K562 (cell line): ENCODE measurements around the gene PRICKLE4. TPM values are rescaled to one million over a fixed set of nuclear protein-coding genes. Genes with fewer than 3 reads are reported as not detected.

Experiments used
- ATAC-seq: fragments of 200-7000 bp; cut with Tn5 transposase; 3 replicates; pipeline ENCODE4 v1.9.1; 2020; ENCODE audit warnings: moderate library complexity
- BruUV-seq: library from RNA; stranded (reverse); fragments of 400-500 nt; replicated peaks from 2 replicates; lab custom pipeline; 2021; lab: Mats Ljungman, UMichigan
- CTCF ChIA-PET: fragments of 300-600 bp; formaldehyde crosslinking; extraction: SDS; loops from one replicate; lab custom pipeline; 2021; ENCODE audit warnings: low intra/inter-chr PET ratio; lab: Yijun Ruan, JAX
- POLR2A ChIA-PET: fragments of 300-600, 350-650 bp; sonication (Branson Sonifier 250); formaldehyde crosslinking; extraction: SDS; loops from one replicate; lab custom pipeline; 2021; ENCODE audit warnings: antibody characterized with exemption, inconsistent platforms; lab: Yijun Ruan, JAX
- DNase-seq, 4 experiments: peaks; one replicate each; pipeline versions ENCODE4 v3.0.0 to v3.0.0-alpha.2; 2011 to 2018; ENCODE audit warnings: low spot score in 3 of 4, mixed read lengths in 3 of 4; ENCODE audit errors: extremely low read depth in 1 of 4
- FAIRE-seq: peaks from 2 replicates; lab custom pipeline; 2011; peaks lifted over from hg19 to GRCh38; lab: Jason Lieb, UNC
- H2AFZ ChIP-seq: 2 replicates; pipeline ENCODE4 v1.6.0; 2011; ENCODE audit warnings: low read depth, low read length, control low read depth, inconsistent platforms
- H3K27ac ChIP-seq: fragments of 200-600 bp; 3 replicates; pipeline ENCODE4 v1.8.0; 2011; ENCODE audit warnings: low read depth, mild to moderate bottlenecking, control low read depth, inconsistent platforms, low read length, moderate library complexity, mixed read lengths; ENCODE audit errors: extremely low read depth
- H3K27me3 ChIP-seq, 2 experiments: fragments of 300-600 bp in 1 of 2; 2 replicates in 1 of 2; 3 replicates in 1 of 2; pipeline versions ENCODE4 v1.6.0 to v1.8.0; 2011; ENCODE audit warnings: inconsistent platforms in 2 of 2, low read length in 2 of 2, mild to moderate bottlenecking in 1 of 2, mixed read lengths in 1 of 2, moderate library complexity in 1 of 2; ENCODE audit not compliant: control insufficient read depth in 2 of 2, insufficient read depth in 2 of 2
- H3K36me3 ChIP-seq: fragments of 300-600 bp; 3 replicates; pipeline ENCODE4 v1.8.0; 2011; ENCODE audit warnings: mild to moderate bottlenecking, low read length, inconsistent platforms; ENCODE audit not compliant: control insufficient read depth, insufficient read depth
- H3K4me1 ChIP-seq, 2 experiments: fragments of 200-600 bp in 1 of 2; replicated peaks in 1 of 2; 2 replicates in 1 of 2; 3 replicates in 1 of 2; pipeline versions ENCODE4 v1.5.1 to v1.8.0; 2011; ENCODE audit warnings: inconsistent platforms in 2 of 2, low read length in 2 of 2, mild to moderate bottlenecking in 1 of 2, mixed read lengths in 1 of 2, moderate library complexity in 1 of 2; ENCODE audit not compliant: control insufficient read depth in 2 of 2, insufficient read depth in 2 of 2
- H3K4me2 ChIP-seq: 2 replicates; pipeline ENCODE4 v1.6.1; 2011; ENCODE audit warnings: low read length, control low read depth, inconsistent platforms, mixed read lengths; ENCODE audit not compliant: insufficient read depth
- H3K4me3 ChIP-seq: fragments of 200-600 bp; sonication (generic), shearing (Covaris generic); 2 replicates; pipeline ENCODE4 v1.5.1; 2016; ENCODE audit warnings: control low read depth, inconsistent platforms
- H3K79me2 ChIP-seq: fragments of 200-600 bp; 3 replicates; pipeline ENCODE4 v1.8.0; 2011; ENCODE audit warnings: low read length, inconsistent platforms; ENCODE audit not compliant: control insufficient read depth, insufficient read depth
- H3K9ac ChIP-seq, 2 experiments: 2 replicates each; pipeline versions ENCODE4 v1.6.0 to v1.6.1; 2011; ENCODE audit warnings: low read depth in 2 of 2, low read length in 2 of 2, control low read depth in 1 of 2, inconsistent platforms in 1 of 2, mild to moderate bottlenecking in 1 of 2, mixed read lengths in 1 of 2; ENCODE audit not compliant: insufficient read depth in 1 of 2
- H3K9me1 ChIP-seq: one replicate; pipeline ENCODE4 v1.6.0; 2011; ENCODE audit warnings: inconsistent platforms, mild to moderate bottlenecking, low read length, moderate library complexity; ENCODE audit not compliant: control insufficient read depth, insufficient read depth
- H3K9me3 ChIP-seq: replicated peaks from 2 replicates; pipeline ENCODE4 v1.5.1; 2011; ENCODE audit warnings: low read depth, low read length, inconsistent platforms; ENCODE audit not compliant: control insufficient read depth, insufficient read depth
- H4K20me1 ChIP-seq: replicated peaks from 2 replicates; pipeline ENCODE4 v1.6.1; 2011; ENCODE audit warnings: low read length, inconsistent platforms, mixed read lengths; ENCODE audit not compliant: control insufficient read depth, insufficient read depth
- ATF3 ChIP-seq, 2 experiments: fragments of 450-650 bp in 1 of 2; sonication (generic) in 1 of 2; formaldehyde crosslinking in 1 of 2; IDR thresholded peaks in 1 of 2; conservative IDR thresholded peaks in 1 of 2; 2 replicates each; pipeline versions ENCODE4 v1.6.1 to v1.8.1; 2016 to 2023; ENCODE audit warnings: mild to moderate bottlenecking in 2 of 2, moderate library complexity in 2 of 2, inconsistent platforms in 1 of 2, missing genetic modification reagents in 1 of 2
- FOXA3 ChIP-seq, 2 experiments: fragments of 450-650 bp in 1 of 2; sonication (generic) in 1 of 2; formaldehyde crosslinking; IDR thresholded peaks in 1 of 2; conservative IDR thresholded peaks in 1 of 2; 2 replicates each; pipeline versions ENCODE4 v1.4.0 to v1.8.0; 2020 to 2022; ENCODE audit warnings: mild to moderate bottlenecking in 2 of 2, missing genetic modification reagents in 1 of 2
- TFE3 ChIP-seq: fragments of 450-650 bp; formaldehyde crosslinking; IDR thresholded peaks from 2 replicates; pipeline ENCODE4 v1.4.0; 2020; ENCODE audit warnings: mild to moderate bottlenecking, mixed read lengths
- ZBTB1 ChIP-seq: sonication (generic); formaldehyde crosslinking; IDR thresholded peaks from 2 replicates; pipeline ENCODE4 v1.8.1; 2023; ENCODE audit warnings: missing genetic modification reagents, low read depth, mild to moderate bottlenecking, borderline replicate concordance
- ZNF184 ChIP-seq: sonication (generic); formaldehyde crosslinking; IDR thresholded peaks from 2 replicates; pipeline ENCODE4 v1.5.0; 2020; ENCODE audit warnings: missing genetic modification reagents
- ZNF408 ChIP-seq: fragments of 250-450 bp; sonication (Bioruptor Pico); IDR thresholded peaks from 2 replicates; pipeline ENCODE4 v1.4.0; 2020; ENCODE audit warnings: low read depth, mild to moderate bottlenecking, moderate library complexity
- ZNF589 ChIP-seq: fragments of 200-800 bp; sonication (Bioruptor generic); IDR thresholded peaks from 2 replicates; pipeline ENCODE4 v1.6.1; 2016; ENCODE audit warnings: low read depth, missing genetic modification characterization, missing compliant biosample characterization
- ZNF699 ChIP-seq: fragments of 250-450 bp; sonication (Bioruptor Pico); IDR thresholded peaks from 2 replicates; pipeline ENCODE4 v1.8.0; 2021; ENCODE audit warnings: mild to moderate bottlenecking, moderate library complexity; ENCODE audit not compliant: insufficient replicate concordance
- ZNF764 ChIP-seq: fragments of 250-450 bp; sonication (Bioruptor Pico); IDR thresholded peaks from 2 replicates; pipeline ENCODE4 v1.4.0; 2020; ENCODE audit warnings: low read depth, mild to moderate bottlenecking, moderate library complexity
- WGBS: fragments of 100-300 bp; shearing (Covaris generic); methylation state at CpG from one replicate; pipeline ENCODE4 v1.1.6; 2016; ENCODE audit warnings: low coverage, mixed read lengths; ENCODE audit not compliant: insufficient coverage; ENCODE audit errors: missing lambda C conversion rate; 5-methylcytosine and 5-hydroxymethylcytosine counted together
- in situ Hi-C: fragments of 300-500 bp; cut with MboI; formaldehyde crosslinking; loops from 4 replicates; pipeline ENCODE4 v1.15.0; 2018; ENCODE audit warnings: inconsistent platforms, mixed read lengths
- intact Hi-C: fragments of 100-400 bp; cut with micrococcal nuclease; formaldehyde crosslinking; loops from 2 replicates; pipeline ENCODE4 v1.14.2; 2022
- polyA plus RNA-seq, 8 experiments: library from polyadenylated mRNA; depleted of rRNA in 4 of 8; stranded (reverse) in 5 of 8; unstranded in 3 of 8; fragments of >200 nt; fragmentation: Nextera tagmentation in 2 of 8; fragmentation: Illumina TruSeq in 1 of 8; extraction: Ambion mirVana in 2 of 8; extraction: Trizol in 1 of 8; gene quantifications; 2 replicates each; pipeline versions ENCODE4 v1.2.1 to v1.2.3, GENCODE V29; 2011 to 2014; ENCODE audit warnings: inconsistent platforms in 1 of 8, missing spikeins in 1 of 8
- total RNA-seq, 7 experiments: library from RNA; depleted of rRNA in 6 of 7; stranded (reverse); fragments of >200 nt in 6 of 7; fragmentation: Illumina TruSeq in 2 of 7; extraction: Trizol in 2 of 7; gene quantifications; 2 replicates each; pipeline versions ENCODE4 v1.2.1 to v1.2.3, GENCODE V29; 2011 to 2021; ENCODE audit warnings: low replicate concordance in 1 of 7

The PRICKLE4 gene
- total and polyA plus RNA-seq, 9 of the 15 experiments (the other 6 are each of a cell fraction or from before 2014, with no cell fraction given), result 0.20 to 0.32 (median 0.27) TPM; not detected in 6

GRCh38 chr6:41826343-41827022 lies 45.9 kb downstream of the PRICKLE4 start (continued):
- no peak for TF ChIP-seq ZNF184 (CRISPR knock-in tag)
- TF ChIP-seq ZNF589, result no peak
- no peak for TF ChIP-seq ZBTB1 (CRISPR knock-in tag)
- TF ChIP-seq ZNF408 (CRISPR knock-in tag), result no peak
- TF ChIP-seq TFE3 (CRISPR knock-in tag), result peak; percentile 34
- peak; percentile 62 for TF ChIP-seq ATF3 (IDR thresholded peaks at IDR 0.05)
- TF ChIP-seq ATF3 (CRISPR knock-in tag; conservative IDR thresholded peaks at IDR 0.05), result no peak

GRCh38 chr6:41832263-41832662 lies 51.7 kb downstream of the PRICKLE4 start:
- FAIRE-seq, result no peak
- Histone ChIP-seq H3K79me2 (no peaks in the 10 kb centered on the region), H3K4me1 (peaks cover 0 to 13% of the 10 kb centered on the region in 2 experiments; a peak in 3 of 5 replicates), H3K9me3 (no peaks in the 10 kb centered on the region)
- DNase-seq, result no peak
- POLR2A ChIA-PET, result interaction anchor here (1.3 to 1.9 kb wide), 5 partner anchors 10 to 45 kb away, joined by 3 to 9 read pairs (median 4); partner anchors contain the start of gene TOMM6
- in situ Hi-C loops, result no loop called here
- TF ChIP-seq ZNF764 (CRISPR knock-in tag) (no peak), FOXA3 (CRISPR knock-in tag; conservative IDR thresholded peaks at IDR 0.05 in 1 of 2, IDR thresholded peaks at IDR 0.05 in 1 of 2) (no peak), ZNF699 (CRISPR knock-in tag) (no peak)
- TF ChIP-seq, all 486 proteins: peak for 0
- Histone ChIP-seq H2AFZ (no peak overlapping the region), H3K36me3 (no peaks in the 10 kb centered on the region), H3K9me1 (no peaks in the 10 kb centered on the region), H3K9ac (no peak overlapping the region), H3K4me2 (no peak overlapping the region), H3K4me3 (no peak overlapping the region), H3K27ac (no peak overlapping the region), H4K20me1 (no peaks in the 10 kb centered on the region), H3K27me3 (no peaks in the 10 kb centered on the region)
- intact Hi-C loops, result no loop called here
- BruUV-seq, result no TSS peak
- WGBS, result 31% methylated on average over 3 of the region's 3 CpGs
- CTCF ChIA-PET, result no interaction called here
- ATAC-seq, result no peak
